NCI-H2196 (cell line): Measurements from ENCODE around the gene FBXL4.
A peak's percentile ranks its signal among the peaks of the same experiment; 100 is the strongest.

Experiments used
- DNase-seq: peaks from one replicate; lab custom pipeline; 2025; ENCODE audit not compliant: unreplicated experiment; lab: John Stamatoyannopoulos, UW

FBXL4 gene

DNA sequence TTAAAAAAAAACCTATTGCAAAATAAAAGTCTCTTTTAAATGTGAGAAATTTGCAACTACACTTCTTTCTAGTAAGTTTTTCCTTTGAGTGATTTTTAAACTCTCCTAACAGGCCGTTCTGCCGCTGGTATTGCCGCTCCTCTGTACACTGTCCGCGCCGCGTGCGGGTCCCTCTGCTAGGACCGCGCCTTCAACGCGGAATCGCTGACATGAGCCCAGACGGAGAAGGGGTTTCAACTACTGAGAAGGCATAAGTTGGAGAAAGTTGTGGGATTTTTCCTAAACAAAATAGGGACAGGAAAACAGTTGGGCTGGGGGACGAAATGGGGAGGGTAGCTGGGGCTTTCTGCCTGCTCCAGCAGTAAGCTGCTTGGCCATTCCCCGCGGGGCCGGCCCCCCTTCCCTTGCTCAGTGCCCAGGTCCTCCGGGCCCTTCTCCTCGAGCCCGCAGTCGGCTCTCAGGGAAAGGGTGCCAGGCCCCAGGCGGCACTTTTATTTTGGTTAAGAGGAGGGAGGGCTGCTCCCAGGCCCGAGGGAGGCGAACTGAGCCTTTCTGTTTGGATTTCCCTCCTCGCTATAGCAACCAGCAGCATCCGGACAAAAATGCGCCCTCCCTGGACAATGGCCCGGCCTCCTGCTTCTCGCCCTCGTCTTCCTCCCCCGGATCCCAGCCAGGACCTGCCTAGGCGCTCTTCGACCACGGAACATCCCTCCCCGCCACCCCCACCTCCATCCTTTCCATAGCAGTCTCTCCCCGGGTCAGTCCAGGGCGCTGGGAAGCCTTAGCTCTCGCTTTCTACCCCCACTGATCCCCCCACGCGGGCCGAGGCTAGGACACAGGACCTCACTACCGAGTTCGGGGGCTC, 120.2 kb downstream of the FBXL4 start:
- DNase-seq: peak; percentile 2

DNA sequence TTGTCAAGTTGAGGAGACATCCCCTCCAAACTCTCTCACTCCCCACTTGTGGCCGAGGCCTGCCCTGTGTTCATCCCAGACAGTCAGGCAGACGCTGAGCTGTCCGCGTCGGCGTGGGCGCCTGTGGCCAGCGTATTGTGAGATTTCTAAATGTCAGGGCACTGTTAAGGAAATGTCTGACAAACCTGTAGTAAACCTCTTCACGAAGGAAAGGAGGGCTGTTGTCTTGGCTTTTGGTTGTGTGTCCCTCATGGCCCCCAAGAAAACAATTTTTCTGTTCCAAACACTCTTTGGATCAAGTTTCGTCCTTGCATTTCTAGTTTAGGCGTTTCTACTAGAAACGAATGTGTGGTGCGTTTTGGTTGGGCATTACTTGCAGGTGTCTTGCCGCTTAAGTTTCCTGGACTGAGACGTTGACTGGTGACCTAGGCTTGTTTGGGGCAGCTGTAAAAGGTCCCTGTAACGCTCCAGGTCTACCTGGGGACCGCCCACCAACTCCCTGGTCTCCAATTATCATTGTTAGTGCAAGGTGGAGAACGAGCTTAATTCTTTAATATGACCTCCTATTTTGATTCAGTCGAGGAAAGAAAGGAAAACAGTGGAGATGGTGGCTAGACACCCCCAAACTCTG, 122.0 kb downstream of the FBXL4 start:
- no peak for DNase-seq

DNA sequence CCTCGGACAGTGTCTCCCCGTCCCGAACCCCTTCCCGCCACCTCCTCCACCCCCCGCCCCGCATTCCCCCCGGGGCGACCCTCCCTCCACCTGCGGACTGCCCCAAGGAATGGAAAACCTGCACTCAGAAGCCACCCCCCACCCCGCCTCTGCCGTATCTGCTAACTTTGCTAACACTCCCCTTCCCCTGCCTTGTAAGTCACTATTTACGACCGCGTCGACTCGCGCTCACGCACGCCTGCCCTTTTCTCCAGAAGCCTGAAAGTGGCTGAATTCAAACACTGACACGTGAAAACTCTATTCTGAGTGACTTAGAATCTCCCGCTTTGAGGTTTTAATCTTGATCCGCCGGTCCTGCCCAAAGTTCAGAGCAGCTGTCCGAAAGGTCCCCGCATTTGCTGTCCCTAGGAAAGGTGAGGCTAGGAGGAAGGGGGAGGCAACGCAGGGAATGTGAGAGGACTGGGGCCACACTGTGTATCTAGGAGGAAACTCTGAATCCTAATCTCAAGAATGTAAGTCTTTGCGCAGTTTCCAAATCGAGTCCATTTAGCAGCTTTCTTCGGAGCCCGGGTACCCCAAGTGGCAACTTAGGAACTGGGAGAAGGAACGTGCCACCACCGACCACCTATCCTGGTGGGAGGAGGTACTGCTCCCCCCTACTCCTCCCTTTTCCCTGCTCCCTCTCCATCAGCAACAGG, 122.7 kb downstream of the FBXL4 start:
- DNase-seq: no peak

DNA sequence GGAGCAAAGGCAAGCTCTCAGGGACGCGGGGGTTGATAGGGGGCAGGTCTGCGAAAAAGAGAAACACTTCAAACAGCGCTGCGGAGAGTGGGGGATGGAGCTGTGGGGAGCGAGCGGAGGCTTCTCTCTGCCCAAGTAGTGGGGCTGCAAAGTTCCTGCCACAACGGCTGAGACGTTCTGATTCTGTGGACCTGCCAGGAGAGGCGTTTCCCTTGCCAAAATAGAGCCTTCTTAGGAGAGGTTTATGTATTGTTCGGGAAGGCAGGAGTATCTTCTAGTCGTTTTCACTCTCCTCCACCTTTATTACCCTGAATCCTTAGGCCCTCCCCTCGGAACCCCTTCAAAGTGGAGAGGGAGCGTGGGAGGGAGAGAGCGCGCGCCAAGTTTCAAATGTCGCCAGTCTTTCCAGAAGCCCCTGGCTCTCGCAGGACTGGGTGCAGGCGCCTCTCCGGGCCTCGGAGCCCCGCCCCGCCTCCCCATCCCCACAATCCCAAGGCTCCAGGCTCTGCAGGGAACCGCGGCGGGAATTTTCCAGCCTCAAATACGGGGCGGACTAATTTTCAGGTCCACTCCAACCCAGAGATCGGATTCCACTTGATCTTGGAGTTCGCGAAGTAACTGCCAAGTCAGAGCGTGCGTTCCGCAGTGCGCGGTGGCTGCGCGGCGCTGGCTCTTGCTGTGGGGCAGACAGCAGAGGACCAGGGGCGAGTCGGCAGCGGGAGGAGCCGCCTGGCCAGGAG, 123.4 kb downstream of the FBXL4 start:
- DNase-seq: no peak

DNA sequence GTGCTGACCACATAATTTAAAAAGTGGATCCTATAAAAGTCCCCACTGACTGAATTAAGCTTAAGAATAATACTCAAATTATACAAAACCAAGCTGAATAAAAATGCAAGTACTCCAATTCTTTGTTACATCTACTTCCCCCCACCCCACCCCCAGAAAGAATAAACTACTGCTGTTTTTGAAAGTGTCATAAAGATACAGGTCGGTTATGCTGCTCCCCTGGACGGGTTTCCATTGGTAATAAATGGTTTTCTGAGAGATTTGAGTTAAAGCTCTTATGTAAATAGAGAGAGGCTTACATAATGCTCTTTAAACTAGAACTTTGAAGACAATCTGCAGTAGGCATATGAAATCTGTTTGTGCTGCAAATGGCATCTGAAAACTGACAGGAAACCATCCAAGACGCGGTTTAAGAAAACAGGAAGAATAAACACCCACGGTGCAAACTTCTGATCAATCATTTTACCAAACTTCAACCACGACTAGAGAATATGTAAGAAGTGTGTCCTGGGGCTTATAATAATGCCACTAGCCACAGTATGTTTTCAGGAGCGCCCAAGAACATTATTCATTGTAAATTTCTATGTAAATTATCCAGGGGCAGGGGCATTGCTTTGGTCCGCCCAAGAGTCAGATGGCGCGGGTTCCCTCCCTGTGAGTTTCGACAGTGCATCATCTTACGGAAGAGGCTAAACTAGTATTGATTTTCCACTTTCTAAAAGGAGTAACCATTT, 124.2 kb downstream of the FBXL4 start:
- no peak for DNase-seq

DNA sequence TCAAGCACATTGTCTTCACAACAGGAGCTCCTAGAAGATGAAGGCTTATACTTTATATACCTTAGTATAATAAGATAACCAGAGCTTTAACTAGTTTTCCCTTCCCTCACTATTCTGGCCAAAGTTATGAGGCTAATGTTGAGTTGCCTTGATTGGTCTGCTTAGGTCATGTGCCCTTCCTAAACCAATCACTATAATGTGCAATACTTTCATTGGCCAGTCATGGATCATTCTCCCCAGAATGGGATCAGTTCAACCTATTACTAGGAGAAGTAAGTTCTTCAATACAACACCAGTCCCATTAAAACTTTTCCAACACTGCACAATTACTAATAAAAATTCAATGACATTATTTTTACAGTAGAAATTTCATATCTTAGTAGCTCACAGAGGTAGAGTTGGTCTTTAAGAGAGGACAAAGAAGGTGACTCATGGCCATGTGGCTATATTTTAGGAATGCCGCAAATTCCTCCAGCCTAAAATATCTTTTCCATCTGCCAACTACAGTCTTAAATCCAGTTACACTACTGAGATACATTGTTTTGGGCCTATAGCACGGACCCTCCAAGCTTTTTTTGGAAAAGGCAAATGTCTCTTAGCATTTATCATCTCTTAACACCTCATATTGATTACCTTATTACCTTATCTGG, 125.9 kb downstream of the FBXL4 start:
- DNase-seq: no peak
